Mucosa of descending colon (tissue), 3 donors: ENCODE measurements around the gene NFE2L3. TPM values are rescaled to one million over a fixed set of nuclear protein-coding genes. Genes with fewer than 3 reads are reported as not detected.

Source experiments
- ATAC-seq: fragments of 200-7000 bp; cut with Tn5 transposase; one replicate; pipeline ENCODE4 v1.9.1; 2020; ENCODE audit warnings: mild to moderate bottlenecking, moderate library complexity
- DNase-seq, 3 donors: peaks; one replicate each; pipeline ENCODE4 v3.0.0-alpha.2; 2020
- H3K36me3 ChIP-seq: fragments of 200-600 bp; one replicate; pipeline ENCODE4 v1.8.0; 2021; ENCODE audit warnings: low read depth, mild to moderate bottlenecking
- H3K4me1 ChIP-seq: fragments of 200-600 bp; one replicate; pipeline ENCODE4 v1.8.0; 2021; ENCODE audit warnings: low read depth, mild to moderate bottlenecking
- H3K4me3 ChIP-seq: fragments of 200-600 bp; one replicate; pipeline ENCODE4 v1.8.0; 2021; ENCODE audit warnings: mild to moderate bottlenecking
- H3K9me3 ChIP-seq: fragments of 200-600 bp; one replicate; pipeline ENCODE4 v1.8.0; 2021; ENCODE audit warnings: mild to moderate bottlenecking
- intact Hi-C, 2 donors: fragments of 100-400 bp; cut with DNase I in 1 of 2; cut with micrococcal nuclease in 1 of 2; formaldehyde crosslinking; loops; one replicate each; pipeline versions ENCODE4 v1.11.0 to v1.11.1; 2022; cut with DNase I, micrococcal nuclease
- total RNA-seq, 3 donors: library from RNA; stranded (reverse); fragmentation: NEBNext Ultra II Directional in 2 of 3; extraction: Animal tissue kit (Norgen Biotek cat#: 25700) in 2 of 3; gene quantifications; one replicate each; pipeline versions ENCODE4 v1.2.1 to v1.2.4, GENCODE V29; 2021 to 2023
- TF ChIP-seq, protein P1 (sequence below): fragments of 200-600 bp; IDR thresholded peaks from one replicate; pipeline ENCODE4 v1.8.0; 2022; ENCODE audit warnings: antibody characterized with exemption, mild to moderate bottlenecking
- donor health status: DM: no; HTN: no; CAD: no; lungs with moderate emphysema.
- donor health status: DM: no; HTN: no; CAD: no.
- donor health status: DM: no; HTN: yes; CAD: no.

NFE2L3 gene
- total RNA-seq, 3 donors from 2014 or later, result 7.3 to 12.2 (median 8.4) TPM

DNA sequence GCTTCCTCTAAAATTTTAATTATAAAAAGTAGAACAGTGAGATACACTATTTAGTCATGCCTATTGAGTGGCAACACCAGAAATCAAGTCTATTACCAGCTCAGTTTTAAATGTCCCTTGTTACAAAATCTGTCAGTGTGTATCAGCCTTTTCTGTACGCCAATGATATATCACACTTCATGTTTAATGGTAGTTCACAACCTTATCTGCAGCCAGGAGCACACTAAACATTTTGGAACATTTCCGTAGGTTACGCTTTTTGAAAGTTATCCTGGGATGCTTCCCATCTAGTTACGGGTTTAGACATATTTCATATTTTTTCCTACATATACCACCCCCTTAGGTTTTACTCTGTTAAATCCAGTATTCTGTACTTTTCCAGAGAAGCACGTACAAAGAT is 43.2 kb downstream of the NFE2L3 start:
- Histone ChIP-seq H3K36me3 (peaks cover 16% of the 10 kb centered on the region), H3K9me3 (no peaks in the 10 kb centered on the region), H3K4me3 (no peak overlapping the region), H3K4me1 (peaks cover 43% of the 10 kb centered on the region)
- DNase-seq (no peak), ATAC-seq (no peak)
- TF ChIP-seq, protein P1, sequence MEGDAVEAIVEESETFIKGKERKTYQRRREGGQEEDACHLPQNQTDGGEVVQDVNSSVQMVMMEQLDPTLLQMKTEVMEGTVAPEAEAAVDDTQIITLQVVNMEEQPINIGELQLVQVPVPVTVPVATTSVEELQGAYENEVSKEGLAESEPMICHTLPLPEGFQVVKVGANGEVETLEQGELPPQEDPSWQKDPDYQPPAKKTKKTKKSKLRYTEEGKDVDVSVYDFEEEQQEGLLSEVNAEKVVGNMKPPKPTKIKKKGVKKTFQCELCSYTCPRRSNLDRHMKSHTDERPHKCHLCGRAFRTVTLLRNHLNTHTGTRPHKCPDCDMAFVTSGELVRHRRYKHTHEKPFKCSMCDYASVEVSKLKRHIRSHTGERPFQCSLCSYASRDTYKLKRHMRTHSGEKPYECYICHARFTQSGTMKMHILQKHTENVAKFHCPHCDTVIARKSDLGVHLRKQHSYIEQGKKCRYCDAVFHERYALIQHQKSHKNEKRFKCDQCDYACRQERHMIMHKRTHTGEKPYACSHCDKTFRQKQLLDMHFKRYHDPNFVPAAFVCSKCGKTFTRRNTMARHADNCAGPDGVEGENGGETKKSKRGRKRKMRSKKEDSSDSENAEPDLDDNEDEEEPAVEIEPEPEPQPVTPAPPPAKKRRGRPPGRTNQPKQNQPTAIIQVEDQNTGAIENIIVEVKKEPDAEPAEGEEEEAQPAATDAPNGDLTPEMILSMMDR, result no peak
- intact Hi-C loops, result loop anchor here in 1 of 2 donors (5.0 kb wide), 1 partner anchor 103 kb away; no protein-coding TSS in a partner anchor

DNA sequence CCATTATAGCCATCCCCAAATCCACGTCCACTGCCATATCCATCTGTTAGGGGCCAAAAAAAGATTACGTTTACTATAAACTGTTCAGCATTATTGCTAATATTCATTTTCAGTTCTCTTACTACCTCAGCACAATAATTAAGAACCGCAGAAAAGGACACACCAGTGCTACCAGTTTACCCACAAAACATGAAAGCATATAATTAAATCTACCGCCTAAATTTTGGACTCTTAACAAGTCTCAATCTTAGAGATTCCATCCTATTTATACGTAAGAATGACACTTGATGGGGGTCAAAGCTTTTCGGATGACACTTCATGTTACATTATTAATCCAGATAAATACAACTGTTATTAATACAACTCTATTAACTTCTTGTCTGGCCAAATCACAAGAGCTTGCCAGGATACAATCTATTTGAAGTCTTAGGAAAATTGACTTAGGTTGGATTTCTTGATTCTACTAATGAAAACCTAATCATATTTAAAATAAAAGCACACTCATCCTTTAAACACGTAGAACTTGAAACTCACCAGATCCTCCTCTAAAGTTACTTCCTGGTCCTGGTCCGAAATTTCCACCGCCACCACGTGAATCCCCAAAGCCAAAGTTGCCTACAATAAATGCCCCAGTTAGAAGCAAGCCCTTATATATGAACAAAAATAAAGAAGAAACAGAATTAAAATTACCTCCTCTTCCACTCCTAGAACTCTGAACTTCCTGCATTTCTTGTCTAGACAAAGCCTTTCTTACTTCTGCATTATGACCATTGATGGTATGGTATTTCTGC is 44.1 kb downstream of the NFE2L3 start:
- no peak for DNase-seq
- Histone ChIP-seq H3K36me3 (peaks cover 15% of the 10 kb centered on the region), H3K4me3 (no peak overlapping the region), H3K4me1 (peaks cover 37% of the 10 kb centered on the region), H3K9me3 (no peaks in the 10 kb centered on the region)
- TF ChIP-seq, protein P1, result no peak
- no peak for ATAC-seq
- intact Hi-C loops, result loop anchor here in 1 of 2 donors (5.0 kb wide), 1 partner anchor 104 kb away; no protein-coding TSS in a partner anchor

- no peak for DNase-seq
- intact Hi-C loops, result loop anchor here in 1 of 2 donors (5.0 kb wide), 1 partner anchor 105 kb away; no protein-coding TSS in a partner anchor
- no peak overlapping the region for H3K4me3 ChIP-seq
- TF ChIP-seq, protein P1, result no peak
- H3K9me3 ChIP-seq, result no peaks in the 10 kb centered on the region
- no peak for ATAC-seq
- H3K36me3 ChIP-seq, result peaks cover 6% of the 10 kb centered on the region
- H3K4me1 ChIP-seq, result peaks cover 36% of the 10 kb centered on the region
Observed at GRCh38 chr7:26197153-26198115, 45.4 kb downstream of the NFE2L3 start.

GRCh38 chr7:26198133-26198780 is 46.3 kb downstream of the NFE2L3 start:
- Histone ChIP-seq H3K4me3 (peak overlapping the region; percentile 97), H3K4me1 (peaks cover 35% of the 10 kb centered on the region), H3K36me3 (peaks cover 6% of the 10 kb centered on the region), H3K9me3 (no peaks in the 10 kb centered on the region)
- DNase-seq, result peak in 1 of 3 donors; percentile 67
- intact Hi-C loops, result loop anchor here in 1 of 2 donors (5.0 kb wide), 1 partner anchor 106 kb away; no protein-coding TSS in a partner anchor
- ATAC-seq, result no peak
- TF ChIP-seq, protein P1, result peak; percentile 53

DNA sequence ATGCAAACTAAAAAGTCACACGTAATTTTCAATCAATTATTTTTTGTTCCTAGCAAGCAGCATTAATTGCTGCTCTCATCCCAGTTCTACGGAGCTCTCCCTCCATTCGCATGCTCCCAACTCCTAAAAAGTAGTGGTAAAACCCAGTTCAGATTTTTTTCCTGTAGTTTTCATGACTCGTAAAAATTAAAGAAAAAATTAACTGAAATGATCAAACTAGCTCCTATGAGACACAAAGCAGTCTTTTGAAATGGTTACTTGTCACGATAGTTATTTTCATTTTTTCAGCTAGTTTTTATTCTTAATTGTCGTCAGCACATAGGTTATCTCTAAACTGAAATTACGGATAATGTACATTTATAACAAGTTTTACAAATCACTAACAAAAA is 46.8 kb downstream of the NFE2L3 start:
- TF ChIP-seq, protein P1, result no peak
- DNase-seq, result no peak
- ATAC-seq, result no peak
- peak overlapping the region; percentile 97 for H3K4me3 ChIP-seq
- H3K36me3 ChIP-seq, result peaks cover under 1% of the 10 kb centered on the region
- no peaks in the 10 kb centered on the region for H3K9me3 ChIP-seq
- intact Hi-C loops, result loop anchor here in 1 of 2 donors (5.0 kb wide), 1 partner anchor 106 kb away; no protein-coding TSS in a partner anchor
- peaks cover 30% of the 10 kb centered on the region for H3K4me1 ChIP-seq
